Natural killer cell (primary cell): ENCODE measurements around the gene MAP6D1. TPM values are rescaled to one million over a fixed set of nuclear protein-coding genes. Genes with fewer than 3 reads are reported as not detected.

ENCODE experiments used
- ATAC-seq, 3 donors: fragments of 150-1000 bp in 2 of 3; fragments of 200-7000 bp in 1 of 3; cut with Tn5 transposase; 1 replicate in 1 of 3; 2 replicates in 2 of 3; pipeline ENCODE4 v1.10.0; 2021; ENCODE audit warnings: mild to moderate bottlenecking in 2 of 3, moderate library complexity in 2 of 3
- DNase-seq, 2 donors: peaks; one replicate each; pipeline versions ENCODE4 v3.0.0 to v3.0.0-alpha.2; 2013 to 2021; ENCODE audit warnings: mixed read lengths in 1 of 2
- H3K27ac ChIP-seq: one replicate; pipeline ENCODE4 v1.5.1; 2013; ENCODE audit warnings: mild to moderate bottlenecking, low read length
- H3K27me3 ChIP-seq: one replicate; pipeline ENCODE4 v1.6.1; 2013; ENCODE audit warnings: low read length; ENCODE audit not compliant: control insufficient read depth, insufficient read depth
- H3K36me3 ChIP-seq: one replicate; pipeline ENCODE4 v1.6.1; 2013; ENCODE audit warnings: low read length; ENCODE audit not compliant: control insufficient read depth, insufficient read depth
- H3K4me1 ChIP-seq: one replicate; pipeline ENCODE4 v1.6.1; 2013; ENCODE audit warnings: low read length; ENCODE audit not compliant: control insufficient read depth, insufficient read depth
- H3K4me3 ChIP-seq: one replicate; pipeline ENCODE4 v1.5.1; 2013; ENCODE audit warnings: low read length
- H3K9me3 ChIP-seq: one replicate; pipeline ENCODE4 v1.6.1; 2013; ENCODE audit warnings: low read length; ENCODE audit not compliant: control insufficient read depth, insufficient read depth
- H3K27ac Mint-ChIP-seq, 2 donors: one replicate each; pipeline ENCODE4 v1.8.0; 2022; ENCODE audit warnings: mild to moderate bottlenecking in 2 of 2, mixed read lengths in 2 of 2, moderate library complexity in 1 of 2
- H3K27me3 Mint-ChIP-seq, 2 donors: one replicate each; pipeline ENCODE4 v1.8.0; 2022; ENCODE audit warnings: low read depth in 2 of 2, mixed read lengths in 2 of 2
- H3K36me3 Mint-ChIP-seq: one replicate; pipeline ENCODE4 v1.8.0; 2022; ENCODE audit warnings: mixed read lengths
- H3K4me1 Mint-ChIP-seq, 2 donors: one replicate each; pipeline ENCODE4 v1.8.0; 2022; ENCODE audit warnings: mixed read lengths in 2 of 2
- H3K4me3 Mint-ChIP-seq: one replicate; pipeline ENCODE4 v1.8.0; 2022; ENCODE audit warnings: mild to moderate bottlenecking, moderate library complexity, mixed read lengths
- H3K9me3 Mint-ChIP-seq, 2 donors: one replicate each; pipeline ENCODE4 v1.8.0; 2022; ENCODE audit warnings: mixed read lengths in 2 of 2
- CTCF ChIP-seq: fragments of 200-600 bp; IDR thresholded peaks from one replicate; pipeline ENCODE4 v1.8.0; 2022; ENCODE audit warnings: antibody characterized with exemption
- WGBS: methylation state at CpG from one replicate; pipeline ENCODE4 v1.1.7; 2013; ENCODE audit warnings: missing lambda C conversion rate; ENCODE audit not compliant: insufficient coverage; 5-methylcytosine and 5-hydroxymethylcytosine counted together
- intact Hi-C: fragments of 100-400 bp; cut with micrococcal nuclease; formaldehyde crosslinking; loops from one replicate; pipeline ENCODE4 v1.14.2; 2022
- total RNA-seq, 4 donors: library from RNA; stranded (reverse); fragments of 120-200 nt in 1 of 4; gene quantifications; one replicate each; pipeline versions ENCODE4 v1.2.3 to v1.2.4, GENCODE V29; 2013 to 2022

The MAP6D1 gene
- total RNA-seq, 3 donors from 2014 or later (not counting 1 experiment from before 2014, with no cell fraction given): 0.70 to 2.4 TPM; not detected in 1

GRCh38 chr3:183818041-183818620, 7.2 kb downstream of the MAP6D1 start:
- no peak for ATAC-seq
- Histone ChIP-seq H3K9me3 (no peaks in the 10 kb centered on the region), H3K4me3 (no peak overlapping the region), H3K4me1 (peaks cover 14% of the 10 kb centered on the region), H3K27ac (no peak overlapping the region), H3K27me3 (no peaks in the 10 kb centered on the region), H3K36me3 (no peaks in the 10 kb centered on the region)
- 93% methylated on average over 14 of the region's 14 CpGs for WGBS
- H3K36me3 Mint-ChIP-seq: no peaks in the 10 kb centered on the region
- H3K4me3 Mint-ChIP-seq: no peak overlapping the region
- TF ChIP-seq CTCF: no peak
- intact Hi-C loops: no loop called here
- no peaks in the 10 kb centered on the region for H3K9me3 Mint-ChIP-seq
- no peak overlapping the region for H3K27ac Mint-ChIP-seq
- peaks cover 0 to 10% of the 10 kb centered on the region in 2 donors for H3K4me1 Mint-ChIP-seq
- no peaks in the 10 kb centered on the region for H3K27me3 Mint-ChIP-seq
- no peak for DNase-seq

DNA sequence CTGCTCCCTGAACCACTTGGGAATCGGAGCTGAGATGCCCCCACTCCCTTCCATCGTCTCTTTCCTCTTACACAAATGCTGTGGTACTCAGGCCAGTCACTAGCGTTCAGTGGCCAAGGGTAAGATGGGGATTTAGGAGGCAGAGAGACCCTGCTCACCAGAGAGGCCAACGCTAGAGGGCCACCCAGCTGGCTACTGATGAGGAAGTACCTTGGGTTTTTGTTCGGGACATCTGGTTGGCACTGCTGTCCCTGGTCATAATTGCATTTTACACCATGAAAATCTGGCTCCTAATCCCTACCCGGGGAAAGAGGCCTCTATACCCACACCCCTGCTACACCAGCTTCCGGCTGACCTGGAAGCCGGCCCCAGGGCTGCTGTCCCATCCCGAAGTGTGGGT, 7.7 kb downstream of the MAP6D1 start:
- Mint-ChIP-seq H3K9me3 (no peaks in the 10 kb centered on the region), H3K36me3 (no peaks in the 10 kb centered on the region), H3K4me1 (peaks cover 0 to 10% of the 10 kb centered on the region in 2 donors), H3K27me3 (no peaks in the 10 kb centered on the region), H3K4me3 (no peak overlapping the region), H3K27ac (no peak overlapping the region)
- DNase-seq (no peak), ATAC-seq (no peak)
- Histone ChIP-seq H3K4me3 (no peak overlapping the region), H3K9me3 (no peaks in the 10 kb centered on the region), H3K4me1 (peaks cover 14% of the 10 kb centered on the region), H3K36me3 (no peaks in the 10 kb centered on the region), H3K27ac (no peak overlapping the region), H3K27me3 (no peaks in the 10 kb centered on the region)
- no peak for TF ChIP-seq CTCF
- intact Hi-C loops: no loop called here
- WGBS: 100% methylated on average over 8 of the region's 9 CpGs

DNA sequence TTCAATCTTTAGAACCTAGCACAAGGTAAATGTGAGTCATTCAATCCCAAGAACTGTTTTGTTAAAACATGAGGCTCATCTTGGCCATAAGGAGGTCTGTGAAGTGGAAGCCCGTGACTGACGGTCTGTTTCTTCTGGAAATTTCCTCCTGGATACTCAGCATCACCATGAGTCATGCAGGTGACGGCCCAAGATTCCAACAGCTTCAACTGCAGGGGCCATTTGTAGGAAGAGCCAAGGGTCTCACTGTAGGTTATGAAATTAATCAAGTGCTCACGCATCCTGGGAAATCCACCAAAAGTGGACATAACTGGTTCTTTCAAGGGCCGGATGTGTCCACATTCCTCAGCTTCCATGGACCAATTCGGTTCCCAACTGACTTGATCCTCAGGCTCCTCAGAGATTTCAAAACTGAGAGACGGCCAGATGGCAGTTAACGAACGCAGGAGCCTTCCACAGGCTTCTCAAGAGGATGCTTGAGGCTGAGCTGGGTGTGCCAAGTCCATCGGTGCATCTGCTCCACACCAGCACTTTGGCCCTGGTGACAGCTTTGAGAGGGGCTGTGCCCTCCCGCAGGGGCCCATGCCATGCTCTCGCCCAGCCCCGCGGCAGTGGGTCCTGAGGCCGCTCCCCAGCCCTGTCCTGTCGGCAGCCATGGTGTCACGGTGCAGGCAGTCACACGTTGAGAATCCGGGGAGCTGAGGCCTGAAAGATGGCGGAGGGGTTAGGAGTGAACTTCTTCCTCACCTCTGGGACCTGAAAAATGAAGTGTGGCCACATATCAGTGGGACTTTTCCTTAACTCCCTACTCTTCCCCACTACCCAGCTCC, 8.5 kb downstream of the MAP6D1 start:
- intact Hi-C loops: no loop called here
- no peak overlapping the region for H3K27ac Mint-ChIP-seq
- ATAC-seq (no peak), DNase-seq (no peak)
- Histone ChIP-seq H3K27me3 (no peaks in the 10 kb centered on the region), H3K4me3 (no peak overlapping the region), H3K4me1 (peaks cover 14% of the 10 kb centered on the region), H3K36me3 (no peaks in the 10 kb centered on the region), H3K9me3 (no peaks in the 10 kb centered on the region), H3K27ac (no peak overlapping the region)
- H3K27me3 Mint-ChIP-seq: no peaks in the 10 kb centered on the region
- 88% methylated on average over 20 of the region's 20 CpGs for WGBS
- no peak for TF ChIP-seq CTCF
- H3K36me3 Mint-ChIP-seq: no peaks in the 10 kb centered on the region
- no peak overlapping the region for H3K4me3 Mint-ChIP-seq
- no peaks in the 10 kb centered on the region for H3K9me3 Mint-ChIP-seq
- H3K4me1 Mint-ChIP-seq: peaks cover 0 to 5% of the 10 kb centered on the region in 2 donors
